NCI-H2196 (cell line): ENCODE results near the gene NSUN6.
"Not testable (repeated sequence)": the region's sequence is repeated elsewhere in the genome, so short reads cannot be mapped to it uniquely, and the experiment has no call there.

Experiments
- DNase-seq: peaks from one replicate; lab custom pipeline; 2025; ENCODE audit not compliant: unreplicated experiment; lab: John Stamatoyannopoulos, UW

The NSUN6 gene

DNA sequence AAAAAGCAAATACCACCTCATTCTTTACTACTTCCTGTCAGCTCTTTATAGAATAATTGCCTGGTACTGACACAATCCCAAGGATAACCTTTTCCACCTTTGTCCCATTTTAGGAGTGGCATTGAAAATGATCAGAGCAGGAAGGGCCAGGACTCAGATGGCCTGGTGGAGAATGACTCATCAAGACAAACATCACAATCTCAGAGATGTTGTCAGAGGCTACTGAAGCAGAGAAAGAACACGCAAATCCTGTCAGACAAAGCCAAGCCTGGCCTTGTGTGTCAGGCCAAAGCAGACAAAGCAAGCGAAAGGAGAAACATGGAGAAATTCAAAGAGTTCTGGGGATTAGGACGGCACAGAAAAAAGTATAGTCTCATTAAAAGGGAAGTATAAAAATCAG, 40.9 kb downstream of the NSUN6 start:
- peak; percentile 49 for DNase-seq

DNA sequence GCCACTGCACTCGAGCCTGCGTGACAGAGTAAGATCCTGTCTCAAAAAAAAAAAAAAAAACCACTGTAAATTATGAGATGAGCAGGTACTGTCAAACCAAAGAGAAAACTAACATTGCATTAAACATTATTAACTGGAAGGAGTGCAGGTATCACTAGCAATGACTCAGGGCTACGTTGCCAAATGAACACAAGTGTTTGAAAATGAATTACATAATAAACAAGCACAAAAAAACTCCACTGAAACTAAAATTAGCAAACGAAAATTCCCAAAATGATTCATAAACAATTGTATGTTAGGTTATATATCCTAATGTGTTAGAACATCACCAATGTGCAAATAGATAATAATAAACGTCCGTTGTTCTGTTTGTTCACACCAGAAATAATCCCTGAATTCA, 42.8 kb downstream of the NSUN6 start:
- no peak for DNase-seq

DNA sequence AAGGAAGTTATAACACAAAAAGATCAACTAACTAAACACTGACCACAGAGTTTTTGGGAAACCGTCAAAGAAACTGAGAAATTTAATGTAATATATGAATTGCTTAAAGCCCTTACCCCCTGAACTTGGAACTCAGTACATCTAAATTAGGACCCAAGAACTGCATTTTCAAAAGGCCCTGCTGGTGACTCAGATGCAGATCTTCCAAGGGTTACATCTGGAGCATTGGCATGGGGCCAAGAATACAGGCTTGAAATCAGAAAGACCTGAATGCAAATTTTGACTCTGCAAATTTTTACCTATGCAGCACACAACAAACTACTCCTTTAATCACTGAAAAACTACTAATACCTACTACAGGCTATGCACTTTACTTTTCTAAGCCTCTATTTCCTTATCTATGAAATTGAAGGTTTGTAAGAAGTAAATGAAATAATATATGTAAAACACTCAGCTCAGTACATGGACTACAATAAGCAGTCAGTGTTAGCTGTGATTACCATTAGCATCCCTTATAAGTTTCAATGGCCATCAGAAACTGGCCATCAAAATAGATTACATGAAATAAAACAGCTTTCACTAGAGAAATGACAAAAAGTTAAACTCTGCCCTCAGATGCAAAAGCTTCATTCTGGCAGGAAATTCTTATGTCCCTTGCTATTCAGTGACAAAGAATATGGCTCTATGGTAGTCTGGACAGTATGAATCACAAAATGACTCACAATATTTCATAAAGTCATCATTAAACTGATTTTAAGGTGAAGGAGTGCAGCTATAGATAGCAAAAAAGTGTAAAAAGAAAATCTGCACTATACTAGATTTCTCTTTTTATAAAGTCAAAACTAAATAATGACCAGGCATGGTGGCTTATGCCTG, 43.6 kb downstream of the NSUN6 start:
- peak; percentile 21 for DNase-seq

DNA sequence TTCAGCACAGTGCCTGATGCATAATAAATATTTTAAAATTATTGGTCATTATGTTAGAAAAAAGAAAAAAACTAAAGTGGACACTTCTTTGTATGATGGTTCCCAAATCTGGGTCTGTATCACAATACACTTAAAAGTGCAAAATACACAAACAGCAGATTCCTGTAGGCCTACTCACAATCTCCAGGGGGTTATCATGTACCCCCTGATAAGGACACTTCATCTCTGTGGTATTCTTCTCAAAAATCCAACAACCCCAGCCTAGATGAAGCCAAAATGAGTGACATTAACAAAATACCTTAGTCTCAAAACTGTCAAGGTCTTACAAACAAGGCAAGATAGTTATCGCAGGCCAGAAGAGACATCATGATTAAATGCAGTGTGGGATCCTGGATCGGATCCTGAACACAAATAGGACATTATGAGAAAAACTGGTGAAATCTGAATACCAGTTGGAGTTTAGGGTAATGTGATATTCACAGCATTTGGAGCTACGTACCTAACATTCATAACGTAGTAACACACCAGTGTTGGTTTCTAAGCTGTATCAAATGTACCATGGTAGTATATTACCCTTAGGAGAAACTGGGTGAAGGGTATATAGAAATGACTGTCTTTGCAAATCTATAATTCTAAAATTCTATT, 45.2 kb downstream of the NSUN6 start:
- DNase-seq = no peak

DNA sequence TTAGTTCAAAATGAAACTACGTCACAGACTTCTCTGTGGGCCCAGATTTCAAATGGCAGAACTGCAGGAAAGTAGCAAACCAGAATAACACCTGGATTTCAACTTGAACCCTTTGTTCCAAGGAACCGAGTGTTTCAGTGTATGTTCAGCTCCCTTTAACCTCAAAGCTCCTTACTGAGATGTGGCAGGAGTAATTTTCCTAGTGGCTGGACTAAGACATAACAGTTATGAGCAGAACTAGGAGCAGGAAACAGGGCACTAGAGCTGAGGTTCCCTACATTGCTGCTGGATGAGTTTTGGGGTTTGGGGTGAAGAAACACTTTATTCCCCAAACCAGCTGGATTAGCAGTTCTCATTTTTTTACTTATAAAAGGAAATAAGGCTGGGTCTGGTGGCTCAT, 50.1 kb downstream of the NSUN6 start:
- DNase-seq = no peak

DNA sequence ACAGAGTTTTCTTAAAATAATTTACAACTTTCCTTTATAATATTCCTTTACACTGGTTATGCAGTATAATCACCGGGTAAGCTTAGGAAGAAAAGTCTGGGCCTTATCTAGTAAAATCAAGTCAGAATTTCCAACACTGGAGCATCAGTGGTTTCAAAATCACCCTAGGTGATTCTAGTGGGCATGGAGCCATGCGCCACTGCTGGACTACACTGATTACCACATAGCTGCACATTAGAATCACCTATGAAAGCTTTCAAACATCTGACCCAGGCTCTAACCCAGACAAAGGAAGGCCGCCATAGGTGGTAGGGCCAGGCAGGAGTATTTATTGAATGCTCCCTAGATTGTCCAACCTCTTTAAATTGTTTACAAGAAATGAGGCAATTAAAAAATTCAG, 52.0 kb downstream of the NSUN6 start:
- DNase-seq = no peak

DNA sequence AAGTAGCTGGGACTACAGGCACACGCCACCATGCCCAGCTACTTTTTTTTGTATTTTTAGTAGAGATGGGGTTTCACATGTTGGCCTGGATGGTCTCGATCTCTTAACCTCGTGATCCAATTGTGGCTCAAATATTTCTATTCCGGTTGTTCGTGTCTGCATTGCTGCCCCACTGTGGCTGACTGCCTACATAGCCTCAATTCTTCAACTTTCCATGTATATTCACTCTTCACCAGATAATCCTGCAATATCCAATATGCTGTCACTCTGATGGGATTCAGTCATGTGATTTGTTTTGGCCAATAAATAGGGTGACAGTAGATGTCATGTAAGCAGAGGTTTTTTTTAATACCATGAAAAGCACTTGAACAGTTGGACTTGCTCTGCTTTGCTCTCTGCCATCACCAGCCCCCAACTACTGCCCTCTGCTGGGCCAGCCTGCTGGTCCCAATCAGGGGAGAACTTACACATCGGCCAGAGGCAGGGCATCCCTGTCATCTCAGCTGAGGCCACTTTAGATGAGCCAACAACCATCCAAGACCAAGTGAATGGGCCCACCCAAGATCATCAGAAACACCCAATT, 56.7 kb downstream of the NSUN6 start:
- DNase-seq = no peak

DNA sequence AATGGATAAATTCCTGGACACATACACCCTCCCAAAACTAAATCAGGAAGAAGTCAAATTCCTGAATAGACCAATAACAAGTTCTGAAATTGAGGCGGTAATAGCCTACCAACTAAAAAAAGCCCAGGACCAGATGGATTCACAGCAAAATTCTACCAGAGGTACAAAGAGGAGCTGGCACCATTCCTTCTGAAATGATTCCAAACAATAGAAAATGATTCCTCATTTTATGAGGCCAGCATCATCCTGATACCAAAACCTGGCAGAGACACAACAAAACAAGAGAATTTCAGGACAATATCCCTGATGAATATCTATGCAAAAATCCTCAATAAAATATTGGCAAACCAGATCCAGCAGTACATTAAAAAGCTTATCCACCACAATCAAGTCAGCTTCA, 60.2 kb downstream of the NSUN6 start:
- not testable (repeated sequence) for DNase-seq

DNA sequence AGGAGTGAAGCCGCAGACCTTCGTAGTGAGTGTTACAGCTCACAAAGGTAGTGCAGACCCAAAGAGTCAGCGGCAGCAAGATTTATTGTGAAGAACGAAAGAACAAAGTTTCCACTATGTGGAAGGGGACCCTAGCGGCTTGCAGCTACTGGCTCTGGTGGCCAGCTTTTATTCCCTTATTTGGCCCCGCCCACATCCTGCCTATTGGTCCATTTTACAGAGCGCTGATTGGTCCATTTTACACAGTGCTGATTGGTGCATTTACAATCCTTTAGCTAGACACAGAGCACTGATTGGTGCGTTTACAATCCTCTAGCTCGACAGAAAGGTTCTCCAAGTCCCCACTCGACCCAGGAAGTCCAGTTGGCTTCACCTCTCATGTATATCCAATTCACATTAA, 64.8 kb downstream of the NSUN6 start:
- not testable (repeated sequence) for DNase-seq

DNA sequence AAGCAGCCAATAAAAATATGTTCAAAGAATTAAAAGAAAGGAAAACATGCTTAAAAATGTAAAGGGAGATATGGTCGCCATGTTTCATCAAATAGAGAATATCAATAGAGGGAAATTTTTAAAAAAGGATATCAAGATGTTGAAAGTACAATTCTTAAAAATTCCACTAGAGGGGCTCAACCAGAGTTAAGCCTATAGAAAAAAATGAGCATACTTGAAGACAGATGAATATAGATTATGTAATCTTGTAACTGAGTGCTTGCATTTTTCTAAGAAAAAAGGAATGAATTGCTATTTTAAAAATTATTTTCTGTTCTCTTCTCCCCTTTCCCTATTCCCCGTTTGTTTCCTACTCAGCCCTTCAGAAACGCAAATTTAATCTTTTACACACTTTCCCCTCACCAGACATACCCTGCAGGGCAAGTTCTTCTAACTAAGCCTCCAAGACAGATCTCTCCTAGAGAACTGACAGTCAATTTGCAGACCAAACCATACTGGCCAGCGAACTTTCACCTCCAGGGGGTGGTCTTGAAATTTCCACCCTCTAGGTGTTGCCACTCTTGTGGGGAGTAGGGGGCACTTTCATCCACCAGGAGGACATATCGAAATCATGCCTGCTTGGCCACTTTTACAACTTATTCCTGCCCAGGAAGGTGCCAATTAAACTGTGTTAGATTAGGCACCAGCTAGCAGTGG, 67.7 kb downstream of the NSUN6 start:
- DNase-seq = no peak

DNA sequence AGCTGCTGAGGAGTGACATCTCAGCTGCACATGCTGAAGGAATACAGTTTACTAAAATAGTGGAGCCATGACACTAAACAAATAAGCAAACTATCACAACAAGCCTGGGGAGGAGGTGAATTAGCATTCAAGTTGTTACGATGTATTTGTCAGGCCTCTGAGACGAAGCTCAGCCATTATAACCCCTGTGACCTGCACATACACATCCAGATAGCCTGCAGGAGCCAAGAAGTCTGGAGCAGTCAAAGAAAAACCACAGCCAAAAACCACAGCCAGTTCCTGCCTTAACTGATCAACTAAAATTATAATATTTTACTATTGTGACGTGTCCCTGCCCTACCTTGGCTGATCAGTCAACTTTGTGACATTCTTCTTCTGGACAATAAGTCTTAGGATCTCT, 68.6 kb downstream of the NSUN6 start:
- no peak for DNase-seq

DNA sequence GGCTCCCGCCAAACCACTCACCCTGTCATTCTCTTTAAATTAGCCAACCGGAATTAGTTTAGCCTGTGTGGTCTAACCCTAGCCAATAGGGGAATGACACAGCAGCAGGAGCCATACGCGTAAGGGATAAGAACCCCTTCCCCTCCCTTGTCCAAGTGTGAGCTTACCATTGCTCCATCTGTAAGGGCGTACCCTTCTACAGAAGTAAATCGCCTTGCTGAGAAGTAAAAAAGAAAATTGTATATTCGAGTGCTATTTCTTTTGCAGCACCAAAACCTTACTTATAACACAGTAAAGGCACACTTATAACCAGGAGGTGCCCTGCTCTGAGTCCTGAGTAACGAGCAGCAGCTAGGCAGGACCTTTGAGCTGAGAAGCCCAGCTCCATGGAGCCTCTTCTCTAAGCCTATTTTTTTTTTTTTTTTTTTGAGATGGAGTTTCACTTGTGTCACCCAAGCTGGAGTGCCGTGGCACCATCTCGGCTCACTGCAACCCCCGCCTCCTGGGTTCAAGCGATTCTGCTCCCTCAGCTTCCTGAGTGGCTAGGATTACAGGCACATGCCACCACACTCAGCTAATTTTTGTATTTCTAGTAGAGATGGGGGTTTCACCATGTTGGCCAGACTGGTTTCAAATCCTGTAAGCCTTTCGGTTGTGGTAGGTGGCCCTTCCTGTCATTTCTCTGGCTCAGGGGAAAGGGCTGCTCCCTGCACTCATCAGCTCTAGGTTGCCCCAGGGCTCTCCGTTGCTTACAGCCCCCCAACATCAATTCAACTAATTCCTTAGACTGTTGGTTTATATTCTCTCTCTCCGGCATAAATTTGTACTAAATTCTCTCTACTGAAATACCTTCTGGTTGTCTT, 73.3 kb downstream of the NSUN6 start:
- DNase-seq = no peak

DNA sequence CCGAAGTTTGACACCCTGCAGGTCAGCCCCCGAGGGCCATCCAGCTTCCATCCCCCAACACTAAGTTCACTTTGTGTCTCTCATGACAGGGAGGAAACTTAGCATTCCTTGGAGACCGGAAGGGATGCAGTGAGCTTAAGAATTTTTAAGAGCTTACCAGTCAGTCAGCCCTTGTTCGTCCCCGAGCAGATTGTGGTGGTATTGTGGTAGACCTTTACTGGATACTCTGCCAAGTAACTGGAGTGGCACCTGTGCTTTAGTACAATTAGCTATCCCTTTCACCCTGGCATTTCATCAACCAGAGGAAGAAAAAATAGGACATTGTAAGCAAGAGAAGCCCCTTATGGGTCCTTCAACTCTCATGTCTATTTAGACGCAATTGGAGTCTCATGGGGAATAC, 74.8 kb downstream of the NSUN6 start:
- DNase-seq = no peak

DNA sequence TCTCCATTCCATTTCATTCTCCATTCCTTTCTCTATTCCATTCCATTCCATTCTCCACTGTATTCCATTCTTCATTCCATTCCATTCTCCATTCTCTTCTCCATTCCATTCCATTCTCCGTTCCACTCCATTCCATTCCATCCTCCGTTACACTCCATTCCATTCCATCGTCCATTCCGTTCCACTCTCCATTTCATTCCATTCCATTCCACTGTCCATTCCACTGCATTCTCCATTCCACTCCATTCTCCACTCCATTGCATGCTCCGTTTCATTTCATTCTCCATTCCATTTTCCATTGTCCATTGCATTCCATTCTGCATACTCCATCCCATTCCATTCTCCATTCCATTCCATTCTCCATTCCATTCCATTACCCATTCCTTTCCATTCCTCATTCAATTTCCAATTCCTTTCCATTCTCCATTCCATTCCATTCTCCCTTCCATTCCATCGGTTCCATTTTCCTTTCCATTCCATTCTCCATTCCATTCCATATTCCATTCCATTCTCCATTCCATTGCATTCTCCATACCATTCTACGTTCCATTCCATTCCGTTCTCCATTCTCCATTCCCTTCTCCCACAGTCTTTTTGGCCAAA, 78.3 kb downstream of the NSUN6 start:
- DNase-seq = no peak

DNA sequence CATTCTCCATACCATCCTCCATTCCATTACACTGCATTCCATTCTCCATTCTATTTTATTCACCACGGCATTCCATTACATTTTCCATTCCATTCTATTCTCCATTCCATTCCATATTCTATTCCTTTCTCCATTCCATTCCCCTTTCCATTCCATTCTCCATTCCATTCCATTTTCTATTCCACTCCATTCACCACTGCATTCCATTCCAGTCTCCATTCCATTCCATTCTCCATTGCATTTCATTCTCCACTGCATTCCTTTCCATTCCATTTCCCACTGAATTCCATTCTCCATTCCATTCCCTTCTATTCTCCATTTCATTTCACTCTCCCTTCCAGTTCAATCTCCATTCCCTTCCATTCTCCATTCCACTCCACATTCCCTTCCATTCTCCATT, 79.6 kb downstream of the NSUN6 start:
- DNase-seq = no peak

DNA sequence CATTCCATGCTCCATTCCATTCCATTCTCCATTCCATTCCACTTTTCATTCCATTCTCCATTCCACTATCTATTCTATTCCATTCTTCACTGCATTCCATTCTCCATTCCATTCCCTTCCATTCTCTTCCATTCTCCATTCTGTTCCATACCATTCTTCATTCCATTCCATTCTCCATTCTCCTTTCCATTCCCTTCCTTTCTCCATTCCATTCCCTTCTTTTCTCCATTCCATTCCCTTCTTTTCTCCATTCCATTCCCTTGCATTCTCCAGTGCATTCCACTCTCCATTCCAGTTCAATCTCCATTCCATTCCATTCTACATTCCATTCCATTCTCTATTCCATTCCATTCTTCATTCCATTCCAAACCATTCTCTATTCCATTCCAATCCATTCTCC, 80.3 kb downstream of the NSUN6 start:
- DNase-seq = no peak

DNA sequence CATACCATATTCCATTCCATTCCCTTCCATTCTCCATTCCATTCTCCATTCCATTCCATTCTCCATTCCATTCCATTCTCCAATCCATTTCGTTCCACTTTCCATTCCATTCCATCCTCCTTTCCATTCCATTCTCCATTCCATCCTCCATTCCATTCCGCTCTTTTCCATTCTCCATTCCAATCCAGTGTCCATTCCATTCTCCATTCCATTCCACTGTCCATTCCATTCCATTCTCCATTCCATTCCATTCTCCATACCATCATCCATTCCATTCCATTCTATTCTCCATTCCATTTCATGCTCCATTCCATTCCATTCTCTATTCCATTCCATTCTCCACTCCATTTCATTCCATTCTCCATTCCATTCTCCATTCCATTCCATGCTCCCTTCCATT, 81.0 kb downstream of the NSUN6 start:
- DNase-seq = not testable (repeated sequence)

DNA sequence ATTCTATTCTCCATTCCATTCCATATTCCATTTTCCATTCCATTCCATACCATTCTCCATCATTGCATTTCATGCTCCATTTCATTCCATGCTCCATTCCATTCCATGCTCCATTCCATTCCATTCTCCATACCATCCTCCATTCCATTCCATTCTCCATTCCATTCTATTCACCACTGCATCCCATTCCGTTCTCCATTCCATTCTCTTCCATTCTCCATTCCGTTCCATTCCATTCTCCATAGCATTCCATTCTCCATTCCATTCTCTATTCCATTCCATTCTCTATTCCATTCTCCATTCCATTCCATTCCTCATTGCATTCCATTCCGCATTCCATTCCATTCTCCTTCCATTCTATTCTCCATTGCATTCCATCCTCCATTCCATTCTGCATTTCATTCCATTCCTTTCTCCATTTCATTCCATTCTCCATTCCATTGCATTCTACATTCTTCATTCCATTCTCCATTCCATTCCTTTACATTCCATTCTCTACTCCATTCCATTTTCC, 84.0 kb downstream of the NSUN6 start:
- no peak for DNase-seq

DNA sequence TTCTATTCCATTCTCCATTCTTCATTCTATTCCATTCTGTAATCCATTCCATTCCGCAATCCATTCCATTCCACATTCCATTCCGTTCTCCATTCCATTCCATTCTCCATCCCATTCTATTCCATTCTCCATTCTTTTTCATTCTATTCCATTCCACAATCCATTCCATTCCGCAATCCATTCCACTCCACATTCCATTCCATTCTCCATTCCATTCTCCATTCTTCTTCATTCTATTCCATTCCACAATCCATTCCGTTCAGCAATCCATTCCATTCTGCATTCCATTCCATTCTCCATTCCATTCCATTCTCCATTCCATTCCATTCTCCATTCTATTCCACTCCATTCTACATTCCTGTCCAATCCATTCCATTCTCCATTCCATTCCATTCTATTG, 85.2 kb downstream of the NSUN6 start:
- DNase-seq = no peak

DNA sequence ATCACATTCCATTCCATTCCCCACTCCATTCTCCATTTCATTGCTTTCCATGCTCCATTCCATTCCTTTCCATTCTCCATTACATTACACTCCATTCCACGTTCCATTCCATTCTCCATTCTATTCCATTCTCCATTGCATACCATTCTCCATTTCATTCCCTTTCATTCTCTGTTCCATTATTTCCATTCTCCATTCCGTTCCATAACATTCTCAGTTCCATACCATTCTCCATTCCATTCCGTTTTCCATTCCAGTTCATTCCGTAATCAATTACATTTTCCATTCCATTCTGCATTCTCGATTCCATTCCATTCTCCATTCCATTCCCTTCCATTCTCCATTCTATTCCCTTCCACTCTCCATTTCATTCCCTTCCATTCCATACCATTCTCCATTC, 86.4 kb downstream of the NSUN6 start:
- DNase-seq = no peak
